IPS-15b (cell line): ENCODE data around the gene ACSS3.
"Not testable (repeated sequence)": the region's sequence is repeated elsewhere in the genome, so short reads cannot be mapped to it uniquely, and the experiment has no call there.

Source experiments
- H3K27me3 ChIP-seq: one replicate; pipeline ENCODE4 v1.6.1; 2013; ENCODE audit warnings: low read length; ENCODE audit not compliant: control insufficient read depth, insufficient read depth
- H3K36me3 ChIP-seq: one replicate; pipeline ENCODE4 v1.6.1; 2013; ENCODE audit warnings: low read length; ENCODE audit not compliant: control insufficient read depth, insufficient read depth
- H3K4me1 ChIP-seq: one replicate; pipeline ENCODE4 v1.6.1; 2013; ENCODE audit warnings: mild to moderate bottlenecking, low read length; ENCODE audit not compliant: control insufficient read depth, insufficient read depth
- H3K4me3 ChIP-seq: one replicate; pipeline ENCODE4 v1.5.1; 2013; ENCODE audit warnings: low read depth, low read length
- H3K9ac ChIP-seq: one replicate; pipeline ENCODE4 v1.6.1; 2013; ENCODE audit warnings: low read depth, mild to moderate bottlenecking, low read length
- H3K9me3 ChIP-seq: one replicate; pipeline ENCODE4 v1.6.1; 2013; ENCODE audit warnings: mild to moderate bottlenecking, low read length; ENCODE audit not compliant: control insufficient read depth, insufficient read depth

The ACSS3 gene

DNA sequence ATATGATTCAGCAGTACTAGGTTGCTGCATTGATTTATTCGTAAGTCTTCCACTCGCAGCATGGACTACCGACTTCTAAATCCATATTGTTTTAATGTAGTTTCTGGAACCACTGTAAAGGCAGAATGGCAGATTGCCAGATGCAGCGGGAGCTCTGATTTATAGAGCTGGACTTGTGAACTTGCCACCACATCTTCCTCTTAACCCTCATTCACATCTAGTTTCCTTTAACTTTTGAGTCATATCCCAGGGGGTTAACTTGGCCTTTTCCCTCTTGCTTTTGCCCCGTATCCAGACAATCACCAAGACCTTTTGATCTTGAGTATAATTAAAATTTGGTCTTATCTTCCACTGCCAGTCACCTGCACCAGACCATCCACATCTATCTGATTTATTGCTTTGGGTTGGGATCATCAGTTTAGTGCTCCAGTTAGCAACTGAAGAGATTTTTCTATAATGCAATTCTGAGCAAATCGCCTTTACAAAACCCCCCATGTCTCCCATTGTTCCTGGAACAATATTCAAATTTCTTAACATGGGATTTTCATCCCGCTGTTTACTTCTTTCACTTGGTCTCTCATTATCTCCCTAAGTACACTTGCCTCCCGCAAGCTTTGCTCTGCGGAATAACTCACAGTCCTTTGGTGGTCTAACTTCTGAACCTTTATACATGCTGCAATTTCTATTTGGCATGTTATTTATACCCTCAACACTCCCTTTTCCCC, 130.5 kb downstream of the ACSS3 start:
- no peaks in the 10 kb centered on the region for H3K9me3 ChIP-seq
- H3K27me3 ChIP-seq, result no peaks in the 10 kb centered on the region
- no peak overlapping the region for H3K4me3 ChIP-seq
- no peak overlapping the region for H3K9ac ChIP-seq
- H3K36me3 ChIP-seq, result no peaks in the 10 kb centered on the region
- peaks cover 45% of the 10 kb centered on the region for H3K4me1 ChIP-seq

DNA sequence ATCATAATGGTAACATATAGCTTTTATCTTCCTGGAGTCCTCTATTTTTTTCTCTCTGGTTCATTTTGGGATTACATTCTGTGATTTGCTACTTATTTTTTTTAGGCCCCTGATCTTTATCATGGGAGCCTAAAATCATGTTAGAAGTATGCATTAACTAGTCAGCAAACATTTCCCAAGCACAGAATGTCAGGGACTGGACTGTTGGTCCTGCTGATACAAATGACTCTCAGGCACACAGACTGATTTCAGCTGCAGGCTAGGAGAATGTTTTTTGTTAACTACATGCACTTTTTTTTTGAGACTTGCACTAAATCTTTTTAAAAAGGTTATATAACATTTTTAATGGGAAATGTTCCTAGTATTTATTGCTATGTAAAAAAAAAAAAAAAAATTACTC, 131.1 kb downstream of the ACSS3 start:
- Histone ChIP-seq H3K36me3 (no peaks in the 10 kb centered on the region), H3K9ac (no peak overlapping the region), H3K4me1 (peaks cover 45% of the 10 kb centered on the region), H3K4me3 (no peak overlapping the region), H3K9me3 (no peaks in the 10 kb centered on the region), H3K27me3 (no peaks in the 10 kb centered on the region)

DNA sequence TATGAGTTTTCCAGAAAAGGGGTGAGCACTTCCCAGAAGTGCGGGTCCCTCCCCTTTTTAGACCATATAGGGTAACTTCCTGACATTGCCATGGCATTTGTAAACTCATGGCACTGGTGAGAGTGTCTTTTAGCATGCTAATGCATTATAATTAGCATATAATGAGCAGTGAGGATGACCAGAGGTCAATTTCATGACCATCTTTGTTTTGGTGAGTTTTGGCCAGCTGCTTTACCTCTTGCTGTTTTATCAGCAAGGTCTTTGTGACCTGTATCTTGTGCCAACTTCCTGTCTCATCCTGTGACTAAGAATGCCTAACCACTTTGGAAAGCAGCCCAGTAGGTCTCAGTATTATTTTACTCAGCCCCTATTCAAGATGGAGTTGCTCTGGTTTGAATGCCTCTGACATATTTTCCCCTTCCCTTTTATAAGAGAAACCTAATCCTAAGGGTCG, 131.9 kb downstream of the ACSS3 start:
- H3K9me3 ChIP-seq, H3K27me3 ChIP-seq, H3K36me3 ChIP-seq, H3K4me3 ChIP-seq, H3K9ac ChIP-seq: not testable (repeated sequence)
- H3K4me1 ChIP-seq, result peaks cover 45% of the 10 kb centered on the region

DNA sequence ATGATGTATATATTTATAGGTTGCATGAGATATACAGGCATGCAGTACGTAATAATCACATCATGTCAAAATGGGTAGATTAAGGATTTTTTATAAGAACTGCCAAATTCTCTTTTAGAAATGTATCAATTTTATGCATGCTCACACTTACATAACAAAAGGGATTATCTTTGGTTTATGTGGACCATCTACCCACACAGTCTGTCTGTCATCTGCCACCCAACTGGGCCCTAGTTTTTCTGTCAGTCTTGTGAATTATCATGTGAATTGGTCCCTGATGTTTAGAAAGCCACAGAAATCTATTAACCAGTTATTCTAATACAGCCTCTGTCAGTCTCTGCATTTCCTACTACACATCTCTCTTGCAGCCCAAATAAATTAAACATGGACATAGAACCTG, 133.4 kb downstream of the ACSS3 start:
- no peaks in the 10 kb centered on the region for H3K27me3 ChIP-seq
- no peaks in the 10 kb centered on the region for H3K36me3 ChIP-seq

DNA sequence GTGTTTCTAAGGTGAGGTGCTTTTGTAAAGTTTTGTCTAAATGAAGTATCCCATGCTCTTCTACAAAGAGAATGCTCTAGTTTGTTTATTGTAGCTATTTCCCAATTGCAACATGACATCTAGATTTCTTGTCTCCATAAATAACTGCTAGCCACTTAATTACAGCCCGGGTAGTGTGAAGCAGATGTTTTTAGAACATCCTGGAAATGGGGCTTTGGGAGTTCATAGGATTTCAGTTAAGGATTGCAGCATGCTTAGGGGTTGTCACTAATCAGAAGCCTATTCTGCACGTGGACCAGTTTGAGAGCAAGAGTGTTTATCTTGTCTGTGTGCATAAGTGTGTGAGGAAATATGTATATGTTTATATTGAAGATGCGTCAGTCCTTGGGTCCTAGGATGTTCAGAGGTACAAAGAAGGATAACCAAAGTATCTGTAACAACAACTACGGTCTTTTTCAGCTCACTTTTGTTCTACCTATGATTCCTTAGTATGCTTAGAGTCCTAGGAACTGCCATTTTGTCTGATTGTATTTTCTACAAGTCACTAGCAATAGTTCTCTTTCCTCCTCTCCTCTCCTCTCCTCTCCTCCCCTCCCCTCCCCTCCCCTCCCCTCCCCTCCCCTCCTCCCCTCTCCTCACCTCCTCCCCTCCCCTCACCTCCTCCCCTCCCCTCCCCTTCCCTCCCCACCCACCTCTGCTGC, 135.3 kb downstream of the ACSS3 start:
- Histone ChIP-seq H3K9ac (no peak overlapping the region), H3K4me1 (peaks cover 27% of the 10 kb centered on the region), H3K4me3 (no peak overlapping the region), H3K27me3 (no peaks in the 10 kb centered on the region), H3K36me3 (no peaks in the 10 kb centered on the region), H3K9me3 (no peaks in the 10 kb centered on the region)

More for the DNA sequence above, 133.4 kb downstream of the ACSS3 start:
- no peak overlapping the region for H3K4me3 ChIP-seq
- H3K9me3 ChIP-seq, result no peaks in the 10 kb centered on the region
- H3K9ac ChIP-seq, result no peak overlapping the region
- peaks cover 43% of the 10 kb centered on the region for H3K4me1 ChIP-seq

DNA sequence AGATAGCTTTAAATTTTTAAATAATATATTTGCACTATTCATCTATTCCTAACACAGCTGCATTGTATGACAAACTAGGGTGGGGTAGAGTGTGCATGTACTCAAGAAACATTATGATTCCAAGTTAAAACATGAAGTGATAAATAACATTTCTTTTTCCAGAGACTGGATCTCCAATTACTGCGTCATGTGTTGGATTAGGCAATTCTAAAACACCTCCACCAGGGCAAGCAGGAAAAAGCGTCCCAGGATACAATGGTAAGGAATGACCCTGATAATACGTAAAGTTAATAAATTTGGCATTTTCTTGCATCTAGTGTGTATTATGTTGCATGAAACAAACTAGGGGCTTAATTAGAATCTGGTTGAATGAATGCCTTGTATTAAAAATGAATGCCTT, 138.9 kb downstream of the ACSS3 start:
- no peaks in the 10 kb centered on the region for H3K9me3 ChIP-seq
- no peak overlapping the region for H3K9ac ChIP-seq
- no peaks in the 10 kb centered on the region for H3K36me3 ChIP-seq
- H3K4me1 ChIP-seq, result peaks cover 4% of the 10 kb centered on the region
- no peaks in the 10 kb centered on the region for H3K27me3 ChIP-seq
- no peak overlapping the region for H3K4me3 ChIP-seq

DNA sequence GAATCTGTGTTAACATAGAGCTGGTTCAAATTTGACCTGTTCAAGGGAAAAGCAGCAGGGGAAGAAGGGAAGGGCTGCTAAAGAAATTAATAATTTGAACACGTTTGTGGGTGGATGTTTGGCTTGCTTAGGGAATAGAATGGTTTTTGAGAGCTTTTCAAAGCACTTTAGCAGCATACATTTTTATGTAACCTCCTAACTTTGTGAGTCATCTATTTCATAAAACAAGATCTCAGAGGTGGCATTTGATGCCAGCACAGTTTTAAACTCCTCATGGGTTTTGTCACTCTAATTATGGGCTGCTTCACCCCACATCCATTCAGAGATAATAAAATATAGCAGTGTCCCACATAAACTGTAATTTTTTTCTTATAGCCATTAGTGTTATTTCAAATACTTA, 143.8 kb downstream of the ACSS3 start:
- Histone ChIP-seq H3K4me3 (no peak overlapping the region), H3K27me3 (no peaks in the 10 kb centered on the region), H3K9ac (no peak overlapping the region), H3K36me3 (no peaks in the 10 kb centered on the region), H3K4me1 (no peaks in the 10 kb centered on the region), H3K9me3 (no peaks in the 10 kb centered on the region)

DNA sequence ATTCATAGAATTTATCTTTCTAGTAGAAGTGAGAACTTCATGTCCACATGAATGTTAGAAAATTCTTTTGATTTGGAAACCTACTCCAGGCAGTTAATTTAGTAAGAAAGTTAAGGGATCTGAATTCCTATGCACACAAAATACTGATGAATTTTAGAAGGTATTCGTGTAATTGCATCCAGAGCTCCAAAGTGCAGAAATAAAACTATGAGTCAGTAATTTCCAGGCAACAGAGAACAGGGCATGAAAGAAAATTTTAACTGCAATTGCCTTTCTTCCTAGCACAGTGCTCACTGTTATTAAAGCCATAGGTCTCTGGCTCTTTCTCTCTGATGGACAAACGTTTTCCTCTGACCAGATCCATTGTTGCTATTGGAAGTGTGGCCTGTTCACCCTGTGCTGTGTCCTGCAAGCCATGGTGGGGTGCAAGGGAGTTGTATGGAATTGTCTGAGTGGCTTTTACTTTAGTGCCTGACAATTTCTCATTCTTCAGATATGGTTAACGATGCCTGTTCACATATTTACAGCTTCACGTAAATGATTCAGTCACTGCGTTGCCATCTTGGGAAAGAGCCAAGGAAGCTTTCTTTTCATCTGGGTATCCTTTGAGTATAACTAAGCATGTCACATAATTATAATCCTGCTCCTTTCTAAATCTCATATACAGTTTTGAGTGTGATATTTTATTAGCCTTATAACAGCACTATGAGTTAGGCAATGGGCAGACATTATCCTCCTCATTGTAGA, 145.1 kb downstream of the ACSS3 start:
- Histone ChIP-seq H3K27me3 (no peaks in the 10 kb centered on the region), H3K36me3 (no peaks in the 10 kb centered on the region), H3K4me3 (no peak overlapping the region)

DNA sequence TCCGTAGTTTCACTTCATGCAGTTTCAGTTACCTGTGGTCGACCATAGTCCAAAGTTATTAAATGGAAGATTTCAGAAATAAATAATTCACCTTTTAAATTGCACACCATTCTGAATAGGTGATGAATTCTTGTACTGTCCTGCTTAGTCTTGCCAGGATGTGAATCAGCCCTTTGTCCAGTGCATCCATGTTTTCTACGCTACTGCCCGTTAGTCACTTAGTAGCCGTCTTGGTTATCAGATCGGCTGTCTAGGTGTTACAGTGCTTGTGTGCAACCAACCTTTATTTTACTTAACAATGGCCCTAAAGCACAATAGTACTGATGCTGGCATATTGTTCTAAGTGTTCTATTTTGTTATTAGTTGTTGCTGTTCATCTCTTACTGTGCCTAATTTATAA, 146.7 kb downstream of the ACSS3 start:
- H3K27me3 ChIP-seq, result no peaks in the 10 kb centered on the region
- H3K9ac ChIP-seq, result no peak overlapping the region
- no peaks in the 10 kb centered on the region for H3K9me3 ChIP-seq
- H3K36me3 ChIP-seq, result no peaks in the 10 kb centered on the region
- H3K4me3 ChIP-seq, result no peak overlapping the region
- peaks cover 3% of the 10 kb centered on the region for H3K4me1 ChIP-seq

More for the DNA sequence above, 145.1 kb downstream of the ACSS3 start:
- Histone ChIP-seq H3K4me1 (no peaks in the 10 kb centered on the region), H3K9ac (no peak overlapping the region), H3K9me3 (no peaks in the 10 kb centered on the region)

DNA sequence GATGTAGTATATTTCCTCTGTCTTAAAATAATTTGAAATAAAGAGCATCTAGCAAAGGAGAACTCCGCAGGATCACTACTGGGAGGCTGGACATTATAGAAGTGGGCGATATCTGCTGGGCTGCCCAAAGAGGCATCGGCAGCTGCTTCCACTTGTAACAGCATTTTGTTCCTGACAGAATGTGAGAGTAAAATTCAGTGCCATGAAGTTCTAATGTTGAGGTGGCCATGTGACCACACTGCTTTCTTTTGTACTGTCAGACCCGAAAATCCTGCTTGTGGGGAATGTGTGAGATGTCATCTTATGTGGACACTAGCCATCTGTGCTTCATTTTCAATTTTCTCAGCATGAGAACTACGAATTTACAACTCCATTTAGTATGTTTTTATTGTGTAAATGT, 151.9 kb downstream of the ACSS3 start:
- Histone ChIP-seq H3K27me3 (no peaks in the 10 kb centered on the region), H3K36me3 (no peaks in the 10 kb centered on the region), H3K4me1 (peaks cover 4% of the 10 kb centered on the region), H3K9ac (no peak overlapping the region), H3K9me3 (no peaks in the 10 kb centered on the region), H3K4me3 (no peak overlapping the region)

DNA sequence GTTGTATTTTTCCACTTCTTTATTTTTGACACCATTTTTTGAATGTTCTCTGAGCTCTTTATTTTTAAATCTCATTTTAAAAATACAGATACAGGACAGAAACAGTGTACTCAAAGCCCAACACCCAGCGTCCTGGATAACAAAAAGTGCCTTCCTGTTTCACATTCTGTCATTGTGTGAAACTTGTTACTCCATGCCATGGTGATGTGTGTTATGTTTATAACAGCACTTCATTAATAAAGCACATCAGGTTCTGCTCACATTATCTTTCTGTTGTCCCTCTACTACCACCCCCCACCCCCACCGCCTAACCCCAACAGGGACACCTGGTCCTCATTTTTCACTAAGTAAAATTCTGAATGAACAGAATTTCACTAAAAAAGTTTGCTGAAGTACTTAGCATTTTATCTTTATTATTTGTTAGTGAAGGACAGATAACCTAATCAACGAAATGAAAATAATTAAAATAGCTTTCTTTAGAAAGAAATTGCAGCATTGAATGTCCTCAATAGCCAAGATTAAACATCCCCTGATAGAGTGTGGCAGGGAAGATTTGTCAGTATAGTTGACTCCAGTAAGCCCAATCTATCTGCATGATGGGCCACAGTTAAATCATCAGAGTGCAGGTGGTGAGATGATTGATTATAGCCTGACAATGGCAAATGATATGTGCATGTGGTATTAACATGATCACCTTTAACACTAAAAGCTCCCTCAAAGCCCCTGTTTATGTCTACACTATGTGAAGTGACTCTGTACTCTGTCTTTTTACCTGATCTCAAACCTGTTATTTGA, 153.9 kb downstream of the ACSS3 start:
- no peaks in the 10 kb centered on the region for H3K36me3 ChIP-seq
- peaks cover 4% of the 10 kb centered on the region for H3K4me1 ChIP-seq
- no peaks in the 10 kb centered on the region for H3K27me3 ChIP-seq
- H3K4me3 ChIP-seq, result no peak overlapping the region
- H3K9ac ChIP-seq, result no peak overlapping the region
- H3K9me3 ChIP-seq, result no peaks in the 10 kb centered on the region
